Right forelimb (tissue), 1 donor: Measurements from ENCODE around the gene CXCL6.

Source experiments
- DNase-seq: peaks from one replicate; pipeline ENCODE4 v3.0.0-alpha.2; 2018

The CXCL6 gene

GRCh38 chr4:73869130-73870055, 32.9 kb downstream of the CXCL6 start, which contains the start of gene CXCL1:
Gene CXCL1 (plus strand): TSS chr4:73869393. CDS start chr4:73869471, 78 bp downstream.
- DNase-seq: peak; percentile 58

DNA sequence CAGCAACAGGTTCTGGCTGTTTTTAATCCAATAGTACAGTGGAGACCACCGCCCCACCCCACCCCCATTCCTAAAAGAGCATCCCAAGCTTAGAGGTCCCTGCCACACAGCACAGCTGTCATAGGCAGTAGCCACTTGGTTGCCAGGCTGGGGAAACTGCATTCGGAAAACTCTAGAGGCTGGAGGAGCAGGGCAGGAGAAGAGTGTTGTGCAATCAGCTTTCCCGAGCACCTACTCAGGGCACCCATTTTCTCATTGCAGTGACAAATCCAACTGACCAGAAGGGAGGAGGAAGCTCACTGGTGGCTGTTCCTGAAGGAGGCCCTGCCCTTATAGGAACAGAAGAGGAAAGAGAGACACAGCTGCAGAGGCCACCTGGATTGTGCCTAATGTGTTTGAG, 33.8 kb downstream of the CXCL6 start:
- no peak for DNase-seq

DNA sequence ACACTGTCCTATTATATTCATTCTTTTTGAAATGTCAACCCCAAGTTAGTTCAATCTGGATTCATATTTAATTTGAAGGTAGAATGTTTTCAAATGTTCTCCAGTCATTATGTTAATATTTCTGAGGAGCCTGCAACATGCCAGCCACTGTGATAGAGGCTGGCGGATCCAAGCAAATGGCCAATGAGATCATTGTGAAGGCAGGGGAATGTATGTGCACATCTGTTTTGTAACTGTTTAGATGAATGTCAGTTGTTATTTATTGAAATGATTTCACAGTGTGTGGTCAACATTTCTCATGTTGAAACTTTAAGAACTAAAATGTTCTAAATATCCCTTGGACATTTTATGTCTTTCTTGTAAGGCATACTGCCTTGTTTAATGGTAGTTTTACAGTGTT, 34.3 kb downstream of the CXCL6 start:
- no peak for DNase-seq

- no peak for DNase-seq
Measured at GRCh38 chr4:73871511-73872310, 35.2 kb downstream of the CXCL6 start.

GRCh38 chr4:73872316-73873108, 36.0 kb downstream of the CXCL6 start:
- no peak for DNase-seq

- no peak for DNase-seq
Measured at GRCh38 chr4:73874386-73874785, 37.9 kb downstream of the CXCL6 start.

DNA sequence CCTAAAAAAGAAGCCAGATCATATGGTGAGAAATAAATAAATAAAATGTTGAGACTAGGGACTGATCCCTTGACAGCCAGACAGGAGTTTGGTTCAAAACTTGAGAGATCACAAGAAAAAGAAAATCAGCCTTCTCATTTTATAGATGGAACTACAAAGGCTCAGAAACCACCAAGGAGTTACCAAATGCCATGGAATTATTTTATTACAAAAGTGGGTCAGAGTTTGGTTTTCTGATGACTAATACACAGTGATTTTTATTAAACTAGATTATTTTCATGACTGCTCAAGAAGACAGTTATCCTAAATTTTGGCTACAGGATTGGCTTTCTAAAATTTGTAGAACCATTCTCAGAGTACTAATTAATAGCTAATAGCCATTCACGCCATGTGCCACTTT, 38.9 kb downstream of the CXCL6 start:
- no peak for DNase-seq

GRCh38 chr4:73883306-73883705, 46.8 kb downstream of the CXCL6 start:
- DNase-seq: no peak

DNA sequence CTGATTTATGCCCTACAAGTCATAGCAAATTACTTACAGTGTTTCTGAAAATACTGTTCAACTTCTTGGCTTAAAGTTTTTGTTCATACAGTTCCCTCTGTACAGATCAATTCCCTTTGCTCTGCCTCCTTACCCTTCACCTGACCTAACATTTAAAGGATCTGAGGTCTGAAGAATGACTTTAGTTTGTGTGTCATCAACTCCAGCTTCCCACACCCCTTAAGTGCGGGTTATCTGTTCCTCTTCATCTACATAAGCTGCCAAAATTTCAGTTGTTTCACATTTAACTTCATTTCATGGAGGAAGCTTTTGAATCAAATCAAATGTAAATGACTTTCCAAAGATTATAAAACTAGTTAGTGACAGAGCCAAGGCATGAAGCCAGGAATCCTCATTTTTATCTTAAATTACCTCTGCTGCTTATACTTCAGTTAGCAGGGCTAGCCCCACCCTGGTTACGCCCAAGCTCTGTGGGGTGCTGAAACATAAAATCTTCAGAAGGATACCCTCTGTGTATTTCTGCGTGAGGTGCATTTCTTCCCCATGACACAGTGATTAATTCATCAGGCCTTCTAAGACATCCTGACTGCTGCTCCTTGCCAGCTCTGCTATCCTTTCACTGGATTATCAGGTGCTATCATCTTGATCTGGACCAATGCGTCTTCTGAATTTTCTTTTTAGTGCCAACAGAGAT, 49.2 kb downstream of the CXCL6 start:
- no peak for DNase-seq
